Keratinocyte (primary cell): ENCODE measurements around the gene ZFR2. TPM values are rescaled to one million over a fixed set of nuclear protein-coding genes. Genes with fewer than 3 reads are reported as not detected.
A peak's percentile ranks its signal among the peaks of the same experiment; 100 is the strongest.

Experiments
- DNase-seq: peaks from one replicate; pipeline ENCODE4 v3.0.0-alpha.2; 2011; ENCODE audit warnings: low read depth, missing footprints, low spot score
- FAIRE-seq: peaks from 2 replicates; lab custom pipeline; 2011; peaks lifted over from hg19 to GRCh38; lab: Jason Lieb, UNC
- H2AFZ ChIP-seq: 2 replicates; pipeline ENCODE4 v1.6.0; 2012; ENCODE audit warnings: low read length, control low read depth, inconsistent platforms; ENCODE audit not compliant: control insufficient read depth
- H3K27ac ChIP-seq: 2 replicates; pipeline ENCODE4 v1.5.1; 2011; ENCODE audit warnings: low read length; ENCODE audit not compliant: control insufficient read depth, insufficient read depth
- H3K27me3 ChIP-seq: 3 replicates; pipeline ENCODE4 v1.6.0; 2011; ENCODE audit warnings: low read length; ENCODE audit not compliant: control insufficient read depth, insufficient read depth; ENCODE audit errors: extremely low read depth
- H3K36me3 ChIP-seq, 2 experiments: 2 replicates in 1 of 2; 3 replicates in 1 of 2; pipeline ENCODE4 v1.5.1; 2011; ENCODE audit warnings: low read length in 2 of 2, mild to moderate bottlenecking in 1 of 2; ENCODE audit not compliant: control insufficient read depth in 2 of 2, insufficient read depth in 2 of 2; ENCODE audit errors: extremely low read depth in 1 of 2
- H3K4me1 ChIP-seq: 3 replicates; pipeline ENCODE4 v1.5.1; 2011; ENCODE audit warnings: low read length; ENCODE audit not compliant: control insufficient read depth, insufficient read depth; ENCODE audit errors: extremely low read depth
- H3K4me2 ChIP-seq: 3 replicates; pipeline ENCODE4 v1.6.0; 2011; ENCODE audit warnings: low read depth, low read length; ENCODE audit not compliant: control insufficient read depth, insufficient read depth; ENCODE audit errors: extremely low read depth
- H3K4me3 ChIP-seq, 3 experiments: fragments of 200-600 bp in 1 of 3; sonication (generic) in 1 of 3; 2 replicates in 2 of 3; 3 replicates in 1 of 3; pipeline ENCODE4 v1.5.1; 2011 to 2016; ENCODE audit warnings: low read length in 3 of 3, mild to moderate bottlenecking in 3 of 3, control low read depth in 2 of 3, inconsistent platforms in 1 of 3, low read depth in 1 of 3, mixed read lengths in 1 of 3, mixed run types in 1 of 3, moderate library complexity in 1 of 3; ENCODE audit not compliant: control insufficient read depth in 2 of 3, insufficient read depth in 2 of 3; ENCODE audit errors: extremely low read depth in 1 of 3
- H3K79me2 ChIP-seq: 2 replicates; pipeline ENCODE4 v1.6.0; 2012; ENCODE audit warnings: low read length; ENCODE audit not compliant: control insufficient read depth, insufficient read depth
- H3K9ac ChIP-seq: 3 replicates; pipeline ENCODE4 v1.6.0; 2011; ENCODE audit warnings: low read length; ENCODE audit not compliant: control insufficient read depth, insufficient read depth; ENCODE audit errors: extremely low read depth
- H3K9me1 ChIP-seq: 3 replicates; pipeline ENCODE4 v1.6.0; 2011; ENCODE audit warnings: low read length; ENCODE audit not compliant: control insufficient read depth, insufficient read depth; ENCODE audit errors: extremely low read depth
- H3K9me3 ChIP-seq: 2 replicates; pipeline ENCODE4 v1.5.1; 2012; ENCODE audit warnings: low read depth, low read length; ENCODE audit not compliant: control insufficient read depth
- H4K20me1 ChIP-seq: 3 replicates; pipeline ENCODE4 v1.6.0; 2011; ENCODE audit warnings: low read length; ENCODE audit not compliant: control insufficient read depth, insufficient read depth; ENCODE audit errors: extremely low read depth
- CTCF ChIP-seq, 3 experiments: IDR thresholded peaks in 1 of 3; conservative IDR thresholded peaks in 1 of 3; optimal IDR thresholded peaks in 1 of 3; 2 replicates in 2 of 3; 3 replicates in 1 of 3; pipeline versions ENCODE3 to v1.5.1; 2011; ENCODE audit warnings: low read length in 3 of 3, mild to moderate bottlenecking in 3 of 3, moderate library complexity in 2 of 3, control low read depth in 1 of 3, inconsistent platforms in 1 of 3; ENCODE audit not compliant: insufficient read depth in 2 of 3; ENCODE audit errors: extremely low read depth in 1 of 3
- EZH2 ChIP-seq: IDR thresholded peaks from one replicate; pipeline ENCODE4 v1.6.1; 2012; ENCODE audit warnings: inconsistent platforms, mild to moderate bottlenecking, low read length, moderate library complexity
- dilution Hi-C: fragments of 300-500 bp; cut with MboI; formaldehyde crosslinking; loops from one replicate; pipeline ENCODE4 v1.7.0; 2020; ENCODE audit warnings: low sequenced_read_pairs; ENCODE audit not compliant: extremely low pct_ligation_motif_present
- polyA plus RNA-seq, 5 experiments: library from polyadenylated mRNA; depleted of rRNA in 3 of 5; stranded (reverse) in 3 of 5; stranded (forward) in 1 of 5; unstranded in 1 of 5; fragments of >200 nt; gene quantifications; 1 replicate in 1 of 5; 2 replicates in 3 of 5; 3 replicates in 1 of 5; pipeline versions ENCODE4 v1.2.1 to v1.2.3, GENCODE V29; 2011 to 2012; ENCODE audit warnings: missing spikeins in 2 of 5, low read depth in 1 of 5, low replicate concordance in 1 of 5

ZFR2 gene
- polyA plus RNA-seq, 1 donor (not counting 4 experiments of a cell fraction or from before 2014, with no cell fraction given), result not detected

DNA sequence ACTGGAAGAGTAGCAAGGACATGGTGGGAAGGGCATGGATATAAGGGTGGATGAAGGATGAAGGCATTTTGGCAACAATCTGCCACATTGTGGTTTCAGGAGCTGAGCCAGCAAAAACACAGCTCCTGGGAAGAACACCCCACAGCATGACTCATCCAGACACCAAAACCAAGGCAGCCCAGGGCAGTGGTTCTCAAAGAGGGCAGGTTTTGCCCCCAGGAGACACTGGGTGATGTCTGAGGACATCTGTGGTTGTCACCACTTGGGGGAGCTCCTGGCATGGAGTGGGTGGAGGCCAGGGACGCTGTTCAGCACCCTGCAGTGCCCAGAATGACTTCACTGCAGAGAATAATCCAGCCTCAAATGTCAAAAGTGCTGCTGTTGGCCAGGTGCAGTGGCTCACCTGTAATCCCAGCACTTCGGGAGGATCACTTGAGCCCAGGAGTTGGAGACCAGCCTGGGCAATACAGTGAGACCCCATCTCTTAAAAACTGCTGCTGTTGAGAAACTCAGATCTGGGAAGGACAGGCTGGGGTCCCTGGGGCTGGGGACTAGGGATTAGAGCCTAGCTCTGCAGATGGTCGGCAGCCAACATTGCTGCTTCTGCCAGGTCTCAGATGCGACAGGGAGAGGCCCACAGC, 16.1 kb downstream of the ZFR2 start:
- H2AFZ ChIP-seq, result no peak overlapping the region
- H3K9me3 ChIP-seq, result peaks cover 2% of the 10 kb centered on the region
- dilution Hi-C loops, result no loop called here
- TF ChIP-seq EZH2, result no peak
- TF ChIP-seq CTCF (optimal IDR thresholded peaks at IDR 0.05 in 1 of 3, IDR thresholded peaks at IDR 0.05 in 1 of 3, conservative IDR thresholded peaks at IDR 0.05 in 1 of 3; ENCODE audit: extremely low read depth in 1 of 3, insufficient read depth in 2 of 3, low read length in 3 of 3), result peak; percentile 50 to 70 (median 53)
- H3K4me1 ChIP-seq, result no peaks in the 10 kb centered on the region
- no peaks in the 10 kb centered on the region for H3K36me3 ChIP-seq
- no peak overlapping the region for H3K27ac ChIP-seq
- no peak overlapping the region for H3K4me3 ChIP-seq
- no peak overlapping the region for H3K4me2 ChIP-seq
- H3K27me3 ChIP-seq, result peaks cover 63% of the 10 kb centered on the region
- peak; percentile 55 for DNase-seq
- FAIRE-seq, result peak; percentile 62
- H3K9me1 ChIP-seq, result no peaks in the 10 kb centered on the region
- no peaks in the 10 kb centered on the region for H3K79me2 ChIP-seq
- H3K9ac ChIP-seq, result no peak overlapping the region
- H4K20me1 ChIP-seq, result peaks cover 9% of the 10 kb centered on the region

DNA sequence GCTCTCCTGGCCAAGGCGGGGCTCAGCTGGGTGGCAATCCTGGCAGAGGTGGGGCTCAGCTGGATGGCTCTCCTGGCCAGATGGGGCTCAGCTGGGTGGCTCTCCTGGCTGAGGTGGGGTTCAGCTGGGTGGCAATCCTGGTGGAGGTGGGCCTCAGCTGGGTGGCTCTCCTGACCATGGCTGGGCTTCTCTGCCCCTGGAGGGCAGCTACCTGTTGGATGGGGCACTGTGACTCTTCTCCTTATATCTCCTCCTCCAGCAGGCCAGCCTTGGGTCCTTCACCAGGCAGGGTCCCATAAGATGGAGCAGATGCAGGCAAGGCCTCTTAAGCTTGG, 16.7 kb downstream of the ZFR2 start:
- peaks cover 9% of the 10 kb centered on the region for H4K20me1 ChIP-seq
- dilution Hi-C loops, result no loop called here
- H3K79me2 ChIP-seq, result no peaks in the 10 kb centered on the region
- H3K9me3 ChIP-seq, result peaks cover 2% of the 10 kb centered on the region
- no peaks in the 10 kb centered on the region for H3K36me3 ChIP-seq
- no peaks in the 10 kb centered on the region for H3K9me1 ChIP-seq
- no peak for FAIRE-seq
- no peak overlapping the region for H2AFZ ChIP-seq
- H3K4me2 ChIP-seq, result no peak overlapping the region
- H3K9ac ChIP-seq, result no peak overlapping the region
- peaks cover 66% of the 10 kb centered on the region for H3K27me3 ChIP-seq
- TF ChIP-seq EZH2 (no peak), CTCF (optimal IDR thresholded peaks at IDR 0.05 in 1 of 3, IDR thresholded peaks at IDR 0.05 in 1 of 3, conservative IDR thresholded peaks at IDR 0.05 in 1 of 3; ENCODE audit: extremely low read depth in 1 of 3, insufficient read depth in 2 of 3, low read length in 3 of 3) (no peak)
- no peak overlapping the region for H3K27ac ChIP-seq
- H3K4me1 ChIP-seq, result no peaks in the 10 kb centered on the region
- no peak for DNase-seq
- no peak overlapping the region for H3K4me3 ChIP-seq
